Endothelial cell of umbilical vein (primary cell): ENCODE data around the gene NUBPL. TPM values are rescaled to one million over a fixed set of nuclear protein-coding genes. Genes with fewer than 3 reads are reported as not detected.

Experiments used
- BruUV-seq: library from RNA; stranded (reverse); fragments of 400-500 nt; replicated peaks from 2 replicates; lab custom pipeline; 2021; lab: Mats Ljungman, UMichigan
- CTCF ChIA-PET: fragments of 300-600, 350-600 bp; sonication (Branson Sonifier 250); formaldehyde crosslinking; loops from one replicate; lab custom pipeline; 2021; ENCODE audit warnings: antibody characterized with exemption, inconsistent platforms; lab: Charles Lee
- POLR2A ChIA-PET: fragments of 300-600, 350-600 bp; sonication (Branson Sonifier 250); formaldehyde crosslinking; loops from one replicate; lab custom pipeline; 2021; ENCODE audit warnings: antibody characterized with exemption, inconsistent platforms; lab: Charles Lee
- DNase-seq: peaks from one replicate; pipeline ENCODE4 v3.0.0-alpha.2; 2011; ENCODE audit warnings: low read depth, low spot score
- FAIRE-seq: peaks from 2 replicates; lab custom pipeline; 2011; peaks lifted over from hg19 to GRCh38; lab: Jason Lieb, UNC
- H2AFZ ChIP-seq: 2 replicates; pipeline ENCODE4 v1.6.0; 2012; ENCODE audit warnings: low read depth, low read length, control low read depth, inconsistent platforms
- H3K27ac ChIP-seq: 2 replicates; pipeline ENCODE4 v1.5.1; 2011; ENCODE audit warnings: low read depth, mild to moderate bottlenecking, control low read depth, low read length, moderate library complexity; ENCODE audit not compliant: insufficient read depth
- H3K27me3 ChIP-seq, 2 experiments: 2 replicates each; pipeline versions ENCODE4 v1.6.0 to v1.6.1; 2011; ENCODE audit warnings: low read length in 2 of 2, mixed read lengths in 1 of 2; ENCODE audit not compliant: control insufficient read depth in 2 of 2, insufficient read depth in 2 of 2
- H3K36me3 ChIP-seq, 2 experiments: 2 replicates in 1 of 2; 3 replicates in 1 of 2; pipeline ENCODE4 v1.5.1; 2011; ENCODE audit warnings: low read length in 2 of 2, mild to moderate bottlenecking in 1 of 2, moderate library complexity in 1 of 2; ENCODE audit not compliant: control insufficient read depth in 2 of 2, insufficient read depth in 2 of 2; ENCODE audit errors: extremely low read depth in 1 of 2
- H3K4me1 ChIP-seq: 3 replicates; pipeline ENCODE4 v1.5.1; 2011; ENCODE audit warnings: mild to moderate bottlenecking, low read length; ENCODE audit not compliant: control insufficient read depth, insufficient read depth; ENCODE audit errors: extremely low read depth
- H3K4me2 ChIP-seq: 2 replicates; pipeline ENCODE4 v1.6.1; 2011; ENCODE audit warnings: low read length, control low read depth, mixed read lengths; ENCODE audit not compliant: insufficient read depth
- H3K4me3 ChIP-seq, 3 experiments: fragments of 200-600 bp in 1 of 3; sonication (generic), shearing (Covaris generic) in 1 of 3; replicated peaks in 1 of 3; 2 replicates each; pipeline ENCODE4 v1.5.1; 2011 to 2016; ENCODE audit warnings: control low read depth in 3 of 3, low read length in 3 of 3, mild to moderate bottlenecking in 2 of 3, inconsistent platforms in 1 of 3, low read depth in 1 of 3, moderate library complexity in 1 of 3; ENCODE audit not compliant: insufficient read depth in 1 of 3
- H3K79me2 ChIP-seq: 2 replicates; pipeline ENCODE4 v1.6.0; 2012; ENCODE audit warnings: low read length, inconsistent platforms; ENCODE audit not compliant: control insufficient read depth, insufficient read depth
- H3K9ac ChIP-seq: replicated peaks from 2 replicates; pipeline ENCODE3; 2011; ENCODE audit warnings: low read length, control low read depth; ENCODE audit not compliant: insufficient read depth; ENCODE audit errors: extremely low read depth
- H3K9me1 ChIP-seq: replicated peaks from 3 replicates; pipeline ENCODE4 v1.6.0; 2011; ENCODE audit warnings: mild to moderate bottlenecking, low read length; ENCODE audit not compliant: control insufficient read depth, insufficient read depth; ENCODE audit errors: extremely low read depth
- H3K9me3 ChIP-seq: replicated peaks from 2 replicates; pipeline ENCODE4 v1.5.1; 2012; ENCODE audit warnings: low read length, inconsistent platforms; ENCODE audit not compliant: control insufficient read depth, insufficient read depth
- H4K20me1 ChIP-seq: replicated peaks from 2 replicates; pipeline ENCODE3; 2011; ENCODE audit warnings: mild to moderate bottlenecking, low read length; ENCODE audit not compliant: control insufficient read depth, insufficient read depth; ENCODE audit errors: extremely low read depth
- CTCF ChIP-seq, 2 donors: IDR thresholded peaks; 1 replicate in 1 of 2; 2 replicates in 1 of 2; pipeline ENCODE4 v1.5.1; 2011; ENCODE audit warnings: low read length in 2 of 2, mild to moderate bottlenecking in 2 of 2, moderate library complexity in 2 of 2, control low read depth in 1 of 2, inconsistent platforms in 1 of 2, low read depth in 1 of 2; ENCODE audit not compliant: insufficient read depth in 1 of 2; ENCODE audit errors: extremely low read depth in 1 of 2
- EZH2 ChIP-seq: IDR thresholded peaks from 2 replicates; pipeline ENCODE4 v1.6.1; 2012; ENCODE audit warnings: borderline replicate concordance, low read depth, mild to moderate bottlenecking, moderate library complexity, low read length, inconsistent platforms; ENCODE audit not compliant: severe bottlenecking
- FOS ChIP-seq: IDR thresholded peaks from 2 replicates; pipeline ENCODE4 v1.6.1; 2011; ENCODE audit warnings: mild to moderate bottlenecking, low read length, moderate library complexity, borderline replicate concordance; ENCODE audit not compliant: insufficient read depth
- GATA2 ChIP-seq: IDR thresholded peaks from 2 replicates; pipeline ENCODE4 v1.7.0; 2011; ENCODE audit warnings: low read depth, mild to moderate bottlenecking, moderate library complexity, mixed read lengths, low read length; ENCODE audit not compliant: insufficient read length, insufficient read depth
- JUN ChIP-seq: IDR thresholded peaks from 2 replicates; pipeline ENCODE4 v1.6.1; 2011; ENCODE audit warnings: borderline replicate concordance, low read depth; ENCODE audit not compliant: insufficient read length, insufficient read depth
- MAX ChIP-seq: IDR thresholded peaks from 2 replicates; pipeline ENCODE4 v1.6.1; 2011; ENCODE audit not compliant: insufficient read depth, insufficient read length
- MYC ChIP-seq: IDR thresholded peaks from one replicate; pipeline ENCODE4 v1.6.1; 2011; ENCODE audit warnings: mild to moderate bottlenecking, low read depth, low read length
- POLR2A ChIP-seq: IDR thresholded peaks from 2 replicates; pipeline ENCODE4 v1.6.1; 2012; ENCODE audit warnings: low read depth, mild to moderate bottlenecking, control low read depth, low read length
- POLR2AphosphoS5 ChIP-seq: IDR thresholded peaks from 2 replicates; pipeline ENCODE4 v1.6.1; 2012; ENCODE audit warnings: low read depth, mild to moderate bottlenecking, control low read depth, low read length, moderate library complexity; ENCODE audit not compliant: insufficient read depth
- dilution Hi-C: fragments of 300-500 bp; cut with MboI; formaldehyde crosslinking; loops from one replicate; pipeline ENCODE4 v1.15.0; 2019; ENCODE audit warnings: low sequenced_read_pairs; ENCODE audit not compliant: extremely low pct_ligation_motif_present
- intact Hi-C: fragments of 100-400 bp; cut with micrococcal nuclease; formaldehyde crosslinking; loops from one replicate; pipeline ENCODE4 v1.10.0; 2022
- polyA plus RNA-seq, 4 experiments: library from polyadenylated mRNA; depleted of rRNA in 3 of 4; stranded (reverse) in 3 of 4; unstranded in 1 of 4; fragments of >200 nt; gene quantifications; 2 replicates each; pipeline versions ENCODE4 v1.2.1 to v1.2.3, GENCODE V29; 2011 to 2012; ENCODE audit warnings: missing spikeins in 1 of 4
- total RNA-seq: library from RNA; stranded (reverse); gene quantifications from 2 replicates; pipeline ENCODE4 v1.2.3, GENCODE V29; 2021

Gene NUBPL
- total and polyA plus RNA-seq, 2 donors (not counting 3 experiments of a cell fraction or from before 2014, with no cell fraction given): 2.1 to 12.3 TPM

- intact Hi-C loops: no loop called here
- H4K20me1 ChIP-seq: no peaks in the 10 kb centered on the region
- BruUV-seq: no TSS peak
- FAIRE-seq (no peak), DNase-seq (no peak)
- H3K9me3 ChIP-seq: no peaks in the 10 kb centered on the region
- H3K9me1 ChIP-seq: no peaks in the 10 kb centered on the region
- H3K36me3 ChIP-seq: no peaks in the 10 kb centered on the region
- POLR2A ChIA-PET: no interaction called here
- H3K79me2 ChIP-seq: no peaks in the 10 kb centered on the region
- H2AFZ ChIP-seq: no peak overlapping the region
- CTCF ChIA-PET: no interaction called here
- H3K27ac ChIP-seq: no peak overlapping the region
- peaks cover 14% of the 10 kb centered on the region for H3K4me1 ChIP-seq
- TF ChIP-seq MYC (no peak), MAX (no peak)
- H3K27me3 ChIP-seq: no peaks in the 10 kb centered on the region
- dilution Hi-C loops: no loop called here
- no peak overlapping the region for H3K4me2 ChIP-seq
- H3K9ac ChIP-seq: no peak overlapping the region
- no peak overlapping the region for H3K4me3 ChIP-seq
Measured at GRCh38 chr14:31894351-31894750, 333.1 kb downstream of the NUBPL start.

- Histone ChIP-seq H3K27me3 (no peaks in the 10 kb centered on the region), H3K4me3 (no peak overlapping the region), H3K36me3 (no peaks in the 10 kb centered on the region), H4K20me1 (no peaks in the 10 kb centered on the region), H3K27ac (no peak overlapping the region), H3K9me3 (no peaks in the 10 kb centered on the region), H3K9ac (no peak overlapping the region), H3K4me1 (peaks cover 14% of the 10 kb centered on the region), H3K9me1 (no peaks in the 10 kb centered on the region), H2AFZ (no peak overlapping the region), H3K4me2 (no peak overlapping the region), H3K79me2 (no peaks in the 10 kb centered on the region)
- dilution Hi-C loops (no loop called here), intact Hi-C loops (no loop called here)
- DNase-seq: no peak
- TF ChIP-seq POLR2AphosphoS5: no peak
- TF ChIP-seq CTCF (IDR thresholded peaks at IDR 0.05; ENCODE audit: extremely low read depth in 1 of 2, insufficient read depth in 1 of 2, low read depth in 1 of 2, low read length in 2 of 2): no peak
- no peak for TF ChIP-seq MYC
- no peak for TF ChIP-seq FOS
- TF ChIP-seq JUN: no peak
- TF ChIP-seq EZH2: no peak
- TF ChIP-seq GATA2: no peak
- no peak for TF ChIP-seq POLR2A
- no peak for TF ChIP-seq MAX
- FAIRE-seq: peak; percentile 59
- BruUV-seq: no TSS peak
- POLR2A ChIA-PET: no interaction called here
- CTCF ChIA-PET: interaction anchor here (1.0 kb wide), 1 partner anchor 32 kb away, joined by 3 read pairs; no protein-coding TSS in a partner anchor
Measured at GRCh38 chr14:31895206-31895605, 334.0 kb downstream of the NUBPL start.
